BJ (cell line): ENCODE measurements around the gene DDX41. TPM values are rescaled to one million over a fixed set of nuclear protein-coding genes. Genes with fewer than 3 reads are reported as not detected.

Experiments
- CTCF ChIA-PET: fragments of 350-600 bp; formaldehyde crosslinking; extraction: SDS; loops from one replicate; lab custom pipeline; 2021; ENCODE audit warnings: antibody characterized with exemption, inconsistent platforms; lab: Yijun Ruan, JAX
- POLR2A ChIA-PET: fragments of 300-600 bp; sonication (Branson Sonifier 250); formaldehyde crosslinking; extraction: SDS; loops from one replicate; lab custom pipeline; 2021; ENCODE audit warnings: antibody characterized with exemption; lab: Charles Lee
- DNase-seq: peaks from one replicate; pipeline ENCODE4 v3.0.0-alpha.2; 2011; ENCODE audit warnings: low read depth
- H3K27me3 ChIP-seq: 2 replicates; pipeline ENCODE4 v1.6.0; 2011; ENCODE audit warnings: low read length; ENCODE audit not compliant: control insufficient read depth, insufficient read depth
- H3K36me3 ChIP-seq: 2 replicates; pipeline ENCODE4 v1.5.1; 2011; ENCODE audit warnings: low read length; ENCODE audit not compliant: control insufficient read depth, insufficient read depth
- H3K4me3 ChIP-seq: 2 replicates; pipeline ENCODE4 v1.5.1; 2011; ENCODE audit warnings: low read depth, mild to moderate bottlenecking, control low read depth, low read length
- polyA plus RNA-seq: library from polyadenylated mRNA; depleted of rRNA; stranded (reverse); fragments of >200 nt; gene quantifications from 2 replicates; pipeline ENCODE4 v1.2.3, GENCODE V29; 2011
- TF ChIP-seq, protein P1 (sequence below): IDR thresholded peaks from 2 replicates; pipeline ENCODE4 v1.5.1; 2011; ENCODE audit warnings: low read depth, mild to moderate bottlenecking, control low read depth, inconsistent platforms, low read length, moderate library complexity; ENCODE audit not compliant: insufficient read depth

DDX41 gene
- polyA plus RNA-seq, 1 experiment: 144 TPM

DNA sequence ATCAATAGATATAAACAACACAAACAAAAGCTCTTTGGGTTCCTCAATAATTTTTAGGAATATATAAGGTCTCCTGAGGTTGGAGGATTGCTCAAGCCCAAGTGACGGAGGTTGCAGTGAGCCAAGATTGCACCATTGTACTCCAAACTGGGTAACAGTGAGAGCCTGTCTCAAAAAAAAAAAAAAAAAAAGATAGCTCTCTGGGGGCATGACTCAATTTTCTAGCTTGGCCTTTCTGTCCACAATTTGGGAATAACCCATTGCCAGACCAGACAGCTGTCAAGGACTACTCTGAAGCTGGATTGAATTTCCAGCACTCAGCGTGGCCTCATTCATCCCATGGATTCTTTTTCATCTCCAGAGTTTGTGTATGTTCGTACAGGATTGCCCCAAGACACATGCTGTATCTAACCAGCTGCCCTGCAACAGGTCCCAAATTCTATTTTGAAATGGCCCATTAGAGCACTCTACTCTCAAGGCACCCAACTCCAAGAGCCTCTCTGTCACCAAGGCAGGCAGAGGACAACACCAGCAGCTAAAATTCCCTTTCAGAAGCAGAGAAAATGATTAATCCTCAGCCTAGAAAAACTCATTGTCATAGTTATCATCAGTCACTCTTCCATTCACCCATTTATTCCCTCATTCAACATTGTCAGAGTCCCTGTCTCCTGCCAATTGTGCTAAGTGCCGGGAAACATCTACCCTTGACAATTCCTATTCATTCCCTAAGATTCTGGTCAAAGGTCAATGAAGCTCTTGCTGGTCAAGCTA lies 28.9 kb upstream of the DDX41 start:
- TF ChIP-seq, protein P1, sequence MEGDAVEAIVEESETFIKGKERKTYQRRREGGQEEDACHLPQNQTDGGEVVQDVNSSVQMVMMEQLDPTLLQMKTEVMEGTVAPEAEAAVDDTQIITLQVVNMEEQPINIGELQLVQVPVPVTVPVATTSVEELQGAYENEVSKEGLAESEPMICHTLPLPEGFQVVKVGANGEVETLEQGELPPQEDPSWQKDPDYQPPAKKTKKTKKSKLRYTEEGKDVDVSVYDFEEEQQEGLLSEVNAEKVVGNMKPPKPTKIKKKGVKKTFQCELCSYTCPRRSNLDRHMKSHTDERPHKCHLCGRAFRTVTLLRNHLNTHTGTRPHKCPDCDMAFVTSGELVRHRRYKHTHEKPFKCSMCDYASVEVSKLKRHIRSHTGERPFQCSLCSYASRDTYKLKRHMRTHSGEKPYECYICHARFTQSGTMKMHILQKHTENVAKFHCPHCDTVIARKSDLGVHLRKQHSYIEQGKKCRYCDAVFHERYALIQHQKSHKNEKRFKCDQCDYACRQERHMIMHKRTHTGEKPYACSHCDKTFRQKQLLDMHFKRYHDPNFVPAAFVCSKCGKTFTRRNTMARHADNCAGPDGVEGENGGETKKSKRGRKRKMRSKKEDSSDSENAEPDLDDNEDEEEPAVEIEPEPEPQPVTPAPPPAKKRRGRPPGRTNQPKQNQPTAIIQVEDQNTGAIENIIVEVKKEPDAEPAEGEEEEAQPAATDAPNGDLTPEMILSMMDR: no peak
- CTCF ChIA-PET: interaction anchor here (0.7 to 1.8 kb wide), 4 partner anchors 7 to 44 kb away, joined by 3 to 13 read pairs (median 4); no protein-coding TSS in a partner anchor
- peak; percentile 48 for DNase-seq
- no peak overlapping the region for H3K4me3 ChIP-seq
- POLR2A ChIA-PET: interaction anchor here (0.6 to 1.2 kb wide), 4 partner anchors 8 to 242 kb away, joined by 4 to 5 read pairs (median 4); partner anchors contain the start of genes PRELID1 and RAB24
- 0 out of 2 replicates have a peak, but pooled peaks cover 2% of the 10 kb centered on the region for H3K36me3 ChIP-seq
- H3K27me3 ChIP-seq: no peaks in the 10 kb centered on the region

DNA sequence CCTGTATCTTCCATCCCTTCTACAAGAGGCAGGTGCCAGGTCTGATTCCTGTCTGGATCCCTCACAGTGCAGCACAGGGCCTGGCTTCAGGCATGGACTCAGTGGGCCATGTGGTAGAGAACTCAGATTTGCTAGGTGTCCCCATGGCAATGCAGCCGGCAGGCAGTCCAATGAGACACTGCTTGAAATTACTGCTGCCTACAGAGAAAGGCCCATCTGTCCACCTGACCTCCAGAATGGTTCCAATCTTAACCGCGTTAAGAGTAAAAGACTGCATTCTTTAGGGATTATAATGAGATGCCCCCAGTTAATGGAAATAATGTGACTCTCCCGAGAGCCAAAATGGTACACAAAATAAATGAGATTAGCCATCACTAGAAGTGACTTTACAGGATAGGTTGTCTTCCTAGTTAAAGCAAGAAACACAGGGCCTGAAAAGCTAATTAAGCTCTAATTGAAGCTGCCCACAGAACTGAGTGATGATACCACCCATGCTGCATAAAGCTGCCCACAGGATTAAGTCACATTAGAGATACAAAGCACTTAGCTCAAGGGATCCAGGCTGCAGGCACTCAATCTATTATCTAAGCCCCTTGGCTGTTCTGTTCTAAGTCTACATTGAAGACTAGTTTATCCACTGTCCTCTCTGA lies 26.2 kb upstream of the DDX41 start:
- no peaks in the 10 kb centered on the region for H3K27me3 ChIP-seq
- no peak overlapping the region for H3K4me3 ChIP-seq
- TF ChIP-seq, protein P1: no peak
- CTCF ChIA-PET: interaction anchor here (2.3 kb wide), 1 partner anchor 41 kb away, joined by 8 read pairs; no protein-coding TSS in a partner anchor
- POLR2A ChIA-PET: no interaction called here
- H3K36me3 ChIP-seq: peaks cover 6% of the 10 kb centered on the region
- no peak for DNase-seq

DNA sequence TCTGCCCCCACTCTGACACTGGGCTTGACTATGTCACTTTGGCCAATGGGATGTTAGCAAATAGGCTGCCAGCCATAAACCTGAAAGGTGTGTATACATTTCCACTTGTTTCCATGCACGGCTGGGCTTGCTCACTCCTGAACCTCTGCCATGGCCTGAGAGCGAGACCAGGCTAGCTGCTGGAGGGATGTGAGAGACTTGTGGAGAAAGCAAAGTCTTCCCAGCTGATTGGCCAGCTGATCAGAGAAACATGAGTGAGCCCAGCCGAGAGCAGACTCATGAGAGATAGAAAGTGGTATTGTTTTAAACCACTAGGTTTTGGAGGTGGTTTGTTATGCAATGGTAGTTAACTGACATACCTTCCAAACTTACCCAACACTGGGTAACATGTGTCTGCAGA lies 23.7 kb upstream of the DDX41 start:
- TF ChIP-seq, protein P1: no peak
- POLR2A ChIA-PET: no interaction called here
- H3K36me3 ChIP-seq: peaks cover 12% of the 10 kb centered on the region
- DNase-seq: no peak
- no peaks in the 10 kb centered on the region for H3K27me3 ChIP-seq
- H3K4me3 ChIP-seq: no peak overlapping the region
- CTCF ChIA-PET: interaction anchor here (0.6 kb wide), 1 partner anchor 426 kb away, joined by 3 read pairs; no protein-coding TSS in a partner anchor

DNA sequence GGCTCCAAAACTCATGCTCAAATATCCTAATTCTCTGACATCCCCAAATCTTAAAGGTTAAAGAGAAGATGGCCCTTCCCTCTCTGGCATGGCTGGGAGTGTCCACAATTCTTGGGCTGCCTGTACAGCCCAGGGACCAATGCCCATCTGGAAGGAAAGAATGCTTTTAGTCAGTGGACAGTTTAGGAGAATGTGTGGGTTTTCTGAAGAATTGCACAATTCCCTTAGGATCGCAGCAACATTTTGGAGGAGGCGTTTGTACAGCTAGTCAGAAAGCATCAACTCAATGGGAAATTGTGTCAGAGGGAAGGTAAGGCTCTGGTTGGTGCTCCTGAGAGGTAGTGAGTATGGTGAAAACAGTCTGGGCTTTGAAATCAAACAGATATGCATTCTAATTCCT lies 22.6 kb upstream of the DDX41 start:
- no peaks in the 10 kb centered on the region for H3K27me3 ChIP-seq
- TF ChIP-seq, protein P1: no peak
- H3K4me3 ChIP-seq: no peak overlapping the region
- CTCF ChIA-PET: interaction anchor here (1.3 kb wide), 2 partner anchors 13 to 38 kb away, joined by 4 read pairs; no protein-coding TSS in a partner anchor
- DNase-seq: peak; percentile 46
- POLR2A ChIA-PET: interaction anchor here (1.0 kb wide), 1 partner anchor 614 kb away, joined by 13 read pairs; the partner anchor contains the start of gene NHP2
- peaks cover 12% of the 10 kb centered on the region for H3K36me3 ChIP-seq

DNA sequence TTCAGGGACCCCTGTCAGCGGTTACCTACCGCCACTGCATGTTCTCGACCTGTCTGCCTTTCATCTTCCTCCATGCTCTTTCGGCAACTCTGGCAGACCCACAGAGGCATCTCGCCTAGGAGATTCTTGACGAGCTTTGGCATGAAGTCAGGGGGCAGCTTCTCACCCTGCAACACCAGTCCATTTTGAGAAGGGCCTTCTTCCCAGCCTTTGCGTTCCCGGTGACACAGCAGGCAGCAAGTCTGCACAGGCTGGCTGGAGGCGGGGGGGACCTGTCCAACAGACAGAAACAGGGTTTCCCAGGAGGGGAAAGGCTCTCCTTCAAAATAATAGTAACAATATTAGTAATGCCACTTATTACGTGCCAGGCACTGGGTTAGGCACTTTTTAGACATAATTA lies 22.1 kb upstream of the DDX41 start:
- TF ChIP-seq, protein P1: no peak
- ChIA-PET POLR2A (interaction anchor here (1.0 kb wide), 1 partner anchor 615 kb away, joined by 13 read pairs; the partner anchor contains the start of gene NHP2), CTCF (interaction anchor here (1.3 to 1.4 kb wide), 3 partner anchors 7 to 37 kb away, joined by 3 to 4 read pairs (median 4); no protein-coding TSS in a partner anchor)
- Histone ChIP-seq H3K27me3 (no peaks in the 10 kb centered on the region), H3K36me3 (peaks cover 12% of the 10 kb centered on the region), H3K4me3 (no peak overlapping the region)
- DNase-seq: no peak
